Measurements from ENCODE around the gene CCDC12.

The CCDC12 gene

DNA sequence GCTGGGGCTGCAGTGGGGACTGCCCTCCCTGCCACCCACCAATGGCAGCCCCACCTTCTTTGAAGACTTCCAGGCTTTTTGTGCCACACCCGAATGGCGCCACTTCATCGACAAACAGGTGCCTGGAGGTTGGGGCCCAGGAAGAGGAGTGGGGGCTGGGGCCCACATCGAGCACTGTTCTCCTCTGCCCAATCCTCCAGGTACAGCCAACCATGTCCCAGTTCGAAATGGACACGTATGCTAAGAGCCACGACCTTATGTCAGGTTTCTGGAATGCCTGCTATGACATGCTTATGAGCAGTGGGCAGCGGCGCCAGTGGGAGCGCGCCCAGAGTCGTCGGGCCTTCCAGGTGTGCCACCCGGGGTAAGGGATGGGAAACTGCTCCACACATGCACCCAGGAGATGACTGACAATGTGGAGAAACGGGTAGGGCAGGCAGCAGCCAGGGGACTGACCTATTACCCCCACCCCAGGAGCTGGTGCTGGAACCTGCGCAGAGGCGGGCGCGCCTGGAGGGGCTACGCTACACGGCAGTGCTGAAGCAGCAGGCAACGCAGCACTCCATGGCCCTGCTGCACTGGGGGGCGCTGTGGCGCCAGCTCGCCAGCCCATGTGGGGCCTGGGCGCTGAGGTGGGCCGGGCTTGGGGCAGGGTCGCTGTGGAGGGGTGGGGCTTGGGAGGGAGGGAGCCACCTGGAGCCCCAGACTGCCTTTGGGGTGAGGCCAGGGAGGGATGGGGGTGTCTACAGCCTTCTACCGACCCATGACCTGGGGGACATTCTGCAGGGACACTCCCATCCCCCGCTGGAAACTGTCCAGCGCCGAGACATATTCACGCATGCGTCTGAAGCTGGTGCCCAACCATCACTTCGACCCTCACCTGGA is 25.9 kb upstream of the CCDC12 start:
- DNase-seq (ENCODE audit: low read depth) = no peak
- no peak for TF ChIP-seq MYC (IDR thresholded peaks at IDR 0.05; ENCODE audit: low read depth, low read length)
- TF ChIP-seq, protein P1, sequence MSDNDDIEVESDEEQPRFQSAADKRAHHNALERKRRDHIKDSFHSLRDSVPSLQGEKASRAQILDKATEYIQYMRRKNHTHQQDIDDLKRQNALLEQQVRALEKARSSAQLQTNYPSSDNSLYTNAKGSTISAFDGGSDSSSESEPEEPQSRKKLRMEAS (IDR thresholded peaks at IDR 0.05; ENCODE audit: low read depth, low read length) = no peak
- TF ChIP-seq, protein P2, sequence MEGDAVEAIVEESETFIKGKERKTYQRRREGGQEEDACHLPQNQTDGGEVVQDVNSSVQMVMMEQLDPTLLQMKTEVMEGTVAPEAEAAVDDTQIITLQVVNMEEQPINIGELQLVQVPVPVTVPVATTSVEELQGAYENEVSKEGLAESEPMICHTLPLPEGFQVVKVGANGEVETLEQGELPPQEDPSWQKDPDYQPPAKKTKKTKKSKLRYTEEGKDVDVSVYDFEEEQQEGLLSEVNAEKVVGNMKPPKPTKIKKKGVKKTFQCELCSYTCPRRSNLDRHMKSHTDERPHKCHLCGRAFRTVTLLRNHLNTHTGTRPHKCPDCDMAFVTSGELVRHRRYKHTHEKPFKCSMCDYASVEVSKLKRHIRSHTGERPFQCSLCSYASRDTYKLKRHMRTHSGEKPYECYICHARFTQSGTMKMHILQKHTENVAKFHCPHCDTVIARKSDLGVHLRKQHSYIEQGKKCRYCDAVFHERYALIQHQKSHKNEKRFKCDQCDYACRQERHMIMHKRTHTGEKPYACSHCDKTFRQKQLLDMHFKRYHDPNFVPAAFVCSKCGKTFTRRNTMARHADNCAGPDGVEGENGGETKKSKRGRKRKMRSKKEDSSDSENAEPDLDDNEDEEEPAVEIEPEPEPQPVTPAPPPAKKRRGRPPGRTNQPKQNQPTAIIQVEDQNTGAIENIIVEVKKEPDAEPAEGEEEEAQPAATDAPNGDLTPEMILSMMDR (IDR thresholded peaks at IDR 0.05; ENCODE audit: low read depth, low read length) = no peak
- no peak for TF ChIP-seq POLR2A (IDR thresholded peaks at IDR 0.05; ENCODE audit: extremely low read depth, insufficient read length)
- no peak overlapping the region for H3K4me3 ChIP-seq (ENCODE audit: low read depth, low read length)

- no peak for TF ChIP-seq MYC (IDR thresholded peaks at IDR 0.05; ENCODE audit: low read depth, low read length)
Observed at GRCh38 chr3:47001731-47002170, 25.2 kb upstream of the CCDC12 start.

GRCh38 chr3:47000922-47001730 is 24.6 kb upstream of the CCDC12 start:
- TF ChIP-seq, protein P2 (IDR thresholded peaks at IDR 0.05; ENCODE audit: low read depth, low read length) = no peak
- TF ChIP-seq POLR2A (IDR thresholded peaks at IDR 0.05; ENCODE audit: extremely low read depth, insufficient read length) (no peak), MYC (IDR thresholded peaks at IDR 0.05; ENCODE audit: low read depth, low read length) (no peak)
- TF ChIP-seq, protein P1 (IDR thresholded peaks at IDR 0.05; ENCODE audit: low read depth, low read length) = no peak
- no peak overlapping the region for H3K4me3 ChIP-seq (ENCODE audit: low read depth, low read length)
- DNase-seq (ENCODE audit: low read depth) = no peak

More at GRCh38 chr3:47001731-47002170, 25.2 kb upstream of the CCDC12 start:
- H3K4me3 ChIP-seq (ENCODE audit: low read depth, low read length) = no peak overlapping the region
- no peak for DNase-seq (ENCODE audit: low read depth)

DNA sequence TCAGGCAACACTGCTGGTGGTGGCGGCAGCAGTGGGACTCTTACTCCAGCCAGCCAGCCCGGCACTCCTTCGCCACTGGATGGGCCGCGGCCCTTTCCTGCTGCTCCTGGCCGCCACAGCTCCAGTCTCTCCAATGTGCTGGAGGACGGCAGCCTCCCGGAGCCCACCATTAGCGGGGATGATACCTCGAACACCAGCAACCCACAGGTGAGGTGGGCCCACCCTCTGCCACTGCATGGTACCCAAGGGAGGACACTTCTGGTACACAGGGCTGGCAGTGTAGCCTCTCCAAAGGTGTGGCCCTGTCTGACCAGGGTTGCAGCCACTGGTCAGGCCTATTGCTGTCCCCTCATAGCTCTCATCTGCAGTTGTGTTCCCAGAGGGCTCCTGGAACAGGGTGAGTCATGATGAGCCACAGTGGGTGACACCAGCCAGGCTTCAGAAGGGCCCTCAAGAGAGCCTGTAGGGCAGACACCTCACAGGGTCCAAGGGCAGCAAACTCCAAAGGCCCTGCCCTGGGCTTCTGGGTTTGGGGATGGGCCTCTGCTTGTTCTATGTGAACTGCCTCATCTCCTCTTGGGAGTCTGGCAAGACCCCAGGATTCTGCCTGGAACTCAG is 23.8 kb upstream of the CCDC12 start:
- TF ChIP-seq, protein P2 (IDR thresholded peaks at IDR 0.05; ENCODE audit: low read depth, low read length) = no peak
- TF ChIP-seq POLR2A (IDR thresholded peaks at IDR 0.05; ENCODE audit: extremely low read depth, insufficient read length) (no peak), MYC (IDR thresholded peaks at IDR 0.05; ENCODE audit: low read depth, low read length) (no peak)
- TF ChIP-seq, protein P1 (IDR thresholded peaks at IDR 0.05; ENCODE audit: low read depth, low read length) = no peak
- H3K4me3 ChIP-seq (ENCODE audit: low read depth, low read length) = no peak overlapping the region
- peak; percentile 60 for DNase-seq (ENCODE audit: low read depth)

- no peak for DNase-seq (ENCODE audit: low read depth)
- no peak overlapping the region for H3K4me3 ChIP-seq (ENCODE audit: low read depth, low read length)
- no peak for TF ChIP-seq POLR2A (IDR thresholded peaks at IDR 0.05; ENCODE audit: extremely low read depth, insufficient read length)
- TF ChIP-seq, protein P2 (IDR thresholded peaks at IDR 0.05; ENCODE audit: low read depth, low read length) = no peak
- TF ChIP-seq, protein P1 (IDR thresholded peaks at IDR 0.05; ENCODE audit: low read depth, low read length) = no peak
- no peak for TF ChIP-seq MYC (IDR thresholded peaks at IDR 0.05; ENCODE audit: low read depth, low read length)
Observed at GRCh38 chr3:46999516-47000197, 23.1 kb upstream of the CCDC12 start.
